SU-DHL-6 (cell line): ENCODE data around the gene HAAO.

Experiments
- H2AFZ ChIP-seq: fragments of 200-600 bp; sonication (generic); 2 replicates; pipeline ENCODE4 v1.6.1; 2014; ENCODE audit warnings: low read depth, mild to moderate bottlenecking, moderate library complexity, mixed read lengths, antibody characterized with exemption, low read length; ENCODE audit not compliant: severe bottlenecking
- H3F3A ChIP-seq: fragments of 200-600 bp; shearing (Covaris generic); 2 replicates; pipeline ENCODE4 v1.6.0; 2016; ENCODE audit warnings: antibody characterized with exemption, mild to moderate bottlenecking; ENCODE audit not compliant: insufficient read depth
- H3K27ac ChIP-seq: fragments of 200-600 bp; sonication (generic); 2 replicates; pipeline ENCODE4 v1.5.1; 2016; ENCODE audit warnings: low read depth, mild to moderate bottlenecking, low read length, moderate library complexity, mixed read lengths
- H3K27me3 ChIP-seq: fragments of 200-600 bp; sonication (generic), shearing (Covaris generic); 2 replicates; pipeline ENCODE4 v1.6.0; 2014; ENCODE audit warnings: mild to moderate bottlenecking, low read length
- H3K36me3 ChIP-seq: fragments of 200-600 bp; sonication (generic); 2 replicates; pipeline ENCODE4 v1.6.1; 2014; ENCODE audit warnings: mild to moderate bottlenecking, low read length, mixed read lengths
- H3K4me2 ChIP-seq: fragments of 300-600, 200-600 bp; shearing (Covaris generic), sonication (generic); 2 replicates; pipeline ENCODE4 v1.6.0; 2014; ENCODE audit warnings: low read length, low read depth, mild to moderate bottlenecking; ENCODE audit not compliant: poor library complexity, severe bottlenecking
- H3K4me3 ChIP-seq: fragments of 200-600 bp; sonication (generic); 2 replicates; pipeline ENCODE4 v1.5.1; 2014; ENCODE audit warnings: antibody characterized with exemption, low read length, mild to moderate bottlenecking, mixed read lengths; ENCODE audit not compliant: insufficient read depth, poor library complexity, severe bottlenecking
- H3K79me2 ChIP-seq: fragments of 200-600 bp; sonication (generic); 2 replicates; pipeline ENCODE4 v1.6.1; 2014; ENCODE audit warnings: mild to moderate bottlenecking, low read length, moderate library complexity; ENCODE audit not compliant: insufficient read depth
- H3K9ac ChIP-seq: fragments of 200-600 bp; sonication (generic); 2 replicates; pipeline ENCODE4 v1.7.0; 2014; ENCODE audit warnings: mild to moderate bottlenecking, low read length
- H3K9me2 ChIP-seq: fragments of 200-600 bp; sonication (generic); replicated peaks from 2 replicates; pipeline ENCODE4 v1.6.1; 2014; ENCODE audit warnings: low read length; ENCODE audit not compliant: insufficient read depth
- H3K9me3 ChIP-seq: fragments of 200-600 bp; sonication (generic); 2 replicates; pipeline ENCODE4 v1.6.1; 2014; ENCODE audit warnings: low read length, mixed read lengths; ENCODE audit not compliant: insufficient read depth
- H4K20me1 ChIP-seq: fragments of 200-600 bp; sonication (generic); 2 replicates; pipeline ENCODE4 v1.6.1; 2014; ENCODE audit warnings: low read depth, mild to moderate bottlenecking, antibody characterized with exemption, low read length, moderate library complexity, mixed read lengths
- EZH2phosphoT487 ChIP-seq: fragments of 200-600 bp; sonication (generic), shearing (Covaris generic); conservative IDR thresholded peaks from 2 replicates; pipeline ENCODE4 v1.6.1; 2018; ENCODE audit warnings: mild to moderate bottlenecking, antibody characterized with exemption, low read length, moderate library complexity, mixed read lengths
- TF ChIP-seq, protein P1 (sequence below): fragments of 200-600 bp; sonication (generic); IDR thresholded peaks from one replicate; pipeline ENCODE4 v1.5.1; 2017; ENCODE audit warnings: antibody characterized with exemption, mild to moderate bottlenecking, low read length, moderate library complexity; ENCODE audit not compliant: insufficient read depth, poor library complexity, severe bottlenecking

The HAAO gene

DNA sequence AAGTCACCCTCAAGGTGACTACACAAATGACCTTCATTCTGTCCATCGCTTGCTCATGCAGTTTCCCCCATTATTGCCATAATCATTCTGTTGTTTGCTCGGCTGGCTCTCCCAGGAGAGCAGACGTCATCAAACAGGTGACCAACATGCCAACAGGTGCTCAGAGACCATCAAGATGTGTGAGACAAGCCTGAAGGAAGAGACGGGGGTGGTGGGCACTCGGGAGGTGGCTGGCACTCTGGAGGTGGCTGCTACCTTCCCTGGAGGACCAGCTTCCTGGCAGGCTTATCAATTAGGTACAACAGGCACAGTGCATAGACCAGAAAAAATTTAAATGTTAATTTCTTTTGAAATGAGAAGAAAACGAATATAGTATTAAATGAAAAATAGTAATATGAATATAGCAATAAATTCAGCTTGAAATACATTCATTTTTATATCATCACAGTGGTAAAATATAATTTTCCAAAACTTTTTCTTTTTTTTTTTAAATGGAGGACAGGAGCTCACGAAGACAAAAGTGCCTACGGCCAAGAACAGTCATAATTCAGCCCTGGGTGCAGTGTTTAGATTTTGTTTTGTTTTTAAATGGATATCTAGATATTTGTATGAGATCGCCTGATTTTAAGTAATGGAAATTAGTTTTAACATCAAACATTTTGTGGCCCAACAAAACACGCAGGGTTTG lies 16.9 kb upstream of the HAAO start:
- H3K4me2 ChIP-seq = peak overlapping the region; percentile 61
- TF ChIP-seq, protein P1, sequence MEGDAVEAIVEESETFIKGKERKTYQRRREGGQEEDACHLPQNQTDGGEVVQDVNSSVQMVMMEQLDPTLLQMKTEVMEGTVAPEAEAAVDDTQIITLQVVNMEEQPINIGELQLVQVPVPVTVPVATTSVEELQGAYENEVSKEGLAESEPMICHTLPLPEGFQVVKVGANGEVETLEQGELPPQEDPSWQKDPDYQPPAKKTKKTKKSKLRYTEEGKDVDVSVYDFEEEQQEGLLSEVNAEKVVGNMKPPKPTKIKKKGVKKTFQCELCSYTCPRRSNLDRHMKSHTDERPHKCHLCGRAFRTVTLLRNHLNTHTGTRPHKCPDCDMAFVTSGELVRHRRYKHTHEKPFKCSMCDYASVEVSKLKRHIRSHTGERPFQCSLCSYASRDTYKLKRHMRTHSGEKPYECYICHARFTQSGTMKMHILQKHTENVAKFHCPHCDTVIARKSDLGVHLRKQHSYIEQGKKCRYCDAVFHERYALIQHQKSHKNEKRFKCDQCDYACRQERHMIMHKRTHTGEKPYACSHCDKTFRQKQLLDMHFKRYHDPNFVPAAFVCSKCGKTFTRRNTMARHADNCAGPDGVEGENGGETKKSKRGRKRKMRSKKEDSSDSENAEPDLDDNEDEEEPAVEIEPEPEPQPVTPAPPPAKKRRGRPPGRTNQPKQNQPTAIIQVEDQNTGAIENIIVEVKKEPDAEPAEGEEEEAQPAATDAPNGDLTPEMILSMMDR = no peak
- TF ChIP-seq EZH2phosphoT487 = no peak
- H3K79me2 ChIP-seq = no peaks in the 10 kb centered on the region
- peak overlapping the region; percentile 56 for H3K4me3 ChIP-seq
- peaks cover 14% of the 10 kb centered on the region for H3F3A ChIP-seq
- no peaks in the 10 kb centered on the region for H3K27me3 ChIP-seq
- H3K9me3 ChIP-seq = no peaks in the 10 kb centered on the region
- H3K9ac ChIP-seq = peak overlapping the region; percentile 68
- H3K9me2 ChIP-seq = no peaks in the 10 kb centered on the region
- no peaks in the 10 kb centered on the region for H4K20me1 ChIP-seq
- H3K27ac ChIP-seq = peak overlapping the region; percentile 90
- no peaks in the 10 kb centered on the region for H3K36me3 ChIP-seq
- H2AFZ ChIP-seq = peak overlapping the region; percentile 78

DNA sequence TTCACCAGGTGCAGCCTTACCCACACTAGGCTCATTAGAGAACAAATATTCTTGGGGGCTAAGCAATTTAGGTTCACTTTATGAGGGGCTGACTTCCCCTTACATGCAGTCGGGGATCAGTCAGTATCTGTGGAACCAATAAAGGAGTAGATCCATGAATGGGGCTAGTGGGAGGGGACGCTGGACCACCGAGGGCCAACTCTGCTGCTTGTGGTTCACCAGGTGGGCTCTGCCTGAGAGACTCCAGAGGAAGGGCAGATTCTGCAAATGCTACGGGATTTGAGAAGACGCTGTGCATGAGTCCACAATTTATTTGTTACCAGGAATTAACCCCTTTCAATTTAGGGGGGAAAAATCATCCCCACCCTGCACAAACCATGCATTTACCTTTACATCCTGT lies 15.9 kb upstream of the HAAO start:
- peaks cover 14% of the 10 kb centered on the region for H3F3A ChIP-seq
- no peak overlapping the region for H2AFZ ChIP-seq
- no peaks in the 10 kb centered on the region for H4K20me1 ChIP-seq
- no peaks in the 10 kb centered on the region for H3K36me3 ChIP-seq
- TF ChIP-seq, protein P1 = no peak
- TF ChIP-seq EZH2phosphoT487 = no peak
- no peak overlapping the region for H3K4me3 ChIP-seq
- no peaks in the 10 kb centered on the region for H3K27me3 ChIP-seq
- H3K27ac ChIP-seq = no peak overlapping the region
- no peaks in the 10 kb centered on the region for H3K9me3 ChIP-seq
- no peak overlapping the region for H3K4me2 ChIP-seq
- H3K9ac ChIP-seq = no peak overlapping the region
- H3K79me2 ChIP-seq = no peaks in the 10 kb centered on the region
- no peaks in the 10 kb centered on the region for H3K9me2 ChIP-seq

DNA sequence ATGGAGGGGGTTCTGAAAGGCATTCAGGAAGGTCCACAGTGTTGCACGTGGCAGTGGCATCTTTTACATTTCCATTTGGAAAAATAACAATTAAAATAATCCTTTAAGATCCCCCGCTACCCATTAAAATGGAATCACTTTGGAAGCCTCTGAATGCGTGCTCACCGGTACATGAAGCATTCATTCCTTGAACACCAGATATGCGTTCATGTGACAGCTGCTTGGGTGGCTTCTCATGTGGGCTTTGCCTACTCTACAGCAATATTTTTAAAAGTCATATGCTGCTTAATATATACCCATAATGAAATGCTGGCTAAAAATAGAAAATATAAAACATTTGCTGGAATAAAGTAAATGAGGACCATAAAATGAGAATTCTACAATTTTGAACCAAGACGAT lies 14.4 kb upstream of the HAAO start:
- no peaks in the 10 kb centered on the region for H3K36me3 ChIP-seq
- no peak overlapping the region for H3K4me3 ChIP-seq
- H2AFZ ChIP-seq = no peak overlapping the region
- H3K27ac ChIP-seq = no peak overlapping the region
- no peak overlapping the region for H3K4me2 ChIP-seq
- peaks cover 14% of the 10 kb centered on the region for H3F3A ChIP-seq
- no peaks in the 10 kb centered on the region for H3K9me2 ChIP-seq
- no peaks in the 10 kb centered on the region for H3K27me3 ChIP-seq
- no peak overlapping the region for H3K9ac ChIP-seq
- H4K20me1 ChIP-seq = no peaks in the 10 kb centered on the region
- no peaks in the 10 kb centered on the region for H3K9me3 ChIP-seq
- H3K79me2 ChIP-seq = no peaks in the 10 kb centered on the region
- TF ChIP-seq, protein P1 = no peak
- TF ChIP-seq EZH2phosphoT487 = no peak
